ENCODE results near the gene SMARCD3. TPM values are rescaled to one million over a fixed set of nuclear protein-coding genes. Genes with fewer than 3 reads are reported as not detected.

SMARCD3 gene
- total RNA-seq, 1 experiment from 2014 or later: 27.8 TPM

- TF ChIP-seq CTCF (IDR thresholded peaks at IDR 0.05) (no peak), REST (IDR thresholded peaks at IDR 0.05; ENCODE audit: insufficient read depth in 1 of 2, low read depth in 2 of 2, low read length in 1 of 2) (no peak), SIN3A (IDR thresholded peaks at IDR 0.05; ENCODE audit: borderline replicate concordance, insufficient read depth, low read depth, low read length) (no peak), POLR2AphosphoS5 (IDR thresholded peaks at IDR 0.05; ENCODE audit: low read depth, low read length) (no peak), TCF7L2 (IDR thresholded peaks at IDR 0.05; ENCODE audit: low read depth, low read length) (no peak)
- Histone ChIP-seq H3K27me3 (ENCODE audit: control insufficient read depth, insufficient read depth, low read length) (no peaks in the 10 kb centered on the region), H3K4me3 (ENCODE audit: low read depth in 2 of 2, low read length in 2 of 2) (no peak overlapping the region), H3K4me1 (ENCODE audit: control insufficient read depth, insufficient read depth, low read length) (peaks cover 5% of the 10 kb centered on the region; the same call in 1 of the 2 replicates), H3K36me3 (ENCODE audit: control insufficient read depth, insufficient read depth, low read length) (no peaks in the 10 kb centered on the region), H3K9me3 (ENCODE audit: control insufficient read depth, insufficient read depth, low read depth, low read length) (no peaks in the 10 kb centered on the region), H3K27ac (ENCODE audit: low read length) (no peak overlapping the region)
- ATAC-seq: no peak
- in situ Hi-C loops (cut with HindIII; ENCODE audit: low pct_unique_long_range_greater_than_20kb, low sequenced_read_pairs) (no loop called here), intact Hi-C loops (cut with micrococcal nuclease; ENCODE audit: unreplicated experiment) (no loop called here)
- POLR2A ChIA-PET: no interaction called here
- BruUV-seq (replicated peaks): no TSS peak
- DNase-seq (ENCODE audit: low read depth, low spot score): no peak
- CTCF ChIA-PET: no interaction called here
Observed at GRCh38 chr7:151273651-151274390, 25.3 kb upstream of the SMARCD3 start.

- Histone ChIP-seq H3K4me3 (ENCODE audit: low read depth in 2 of 2, low read length in 2 of 2) (no peak overlapping the region), H3K27ac (ENCODE audit: low read length) (no peak overlapping the region), H3K27me3 (ENCODE audit: control insufficient read depth, insufficient read depth, low read length) (no peaks in the 10 kb centered on the region), H3K36me3 (ENCODE audit: control insufficient read depth, insufficient read depth, low read length) (no peaks in the 10 kb centered on the region), H3K9me3 (ENCODE audit: control insufficient read depth, insufficient read depth, low read depth, low read length) (no peaks in the 10 kb centered on the region), H3K4me1 (ENCODE audit: control insufficient read depth, insufficient read depth, low read length) (peaks cover 5% of the 10 kb centered on the region; the same call in 1 of the 2 replicates)
- ChIA-PET CTCF (interaction anchor here (0.6 kb wide), 1 partner anchor 179 kb away, joined by 5 read pairs; no protein-coding TSS in a partner anchor), POLR2A (no interaction called here)
- BruUV-seq (replicated peaks): no TSS peak
- ATAC-seq: no peak
- no peak for TF ChIP-seq SIN3A (IDR thresholded peaks at IDR 0.05; ENCODE audit: borderline replicate concordance, insufficient read depth, low read depth, low read length)
- no peak for TF ChIP-seq TCF7L2 (IDR thresholded peaks at IDR 0.05; ENCODE audit: low read depth, low read length)
- no peak for TF ChIP-seq CTCF (IDR thresholded peaks at IDR 0.05)
- no peak for TF ChIP-seq POLR2AphosphoS5 (IDR thresholded peaks at IDR 0.05; ENCODE audit: low read depth, low read length)
- TF ChIP-seq REST (IDR thresholded peaks at IDR 0.05; ENCODE audit: insufficient read depth in 1 of 2, low read depth in 2 of 2, low read length in 1 of 2): no peak
- in situ Hi-C loops (cut with HindIII; ENCODE audit: low pct_unique_long_range_greater_than_20kb, low sequenced_read_pairs): no loop called here
- intact Hi-C loops (cut with micrococcal nuclease; ENCODE audit: unreplicated experiment): no loop called here
- DNase-seq (ENCODE audit: low read depth, low spot score): no peak
Observed at GRCh38 chr7:151272877-151273276, 24.4 kb upstream of the SMARCD3 start.

Data from Panc1 (cell line).